Bronchial smooth muscle cell (primary cell): ENCODE results near the gene CHRNA5. TPM values are rescaled to one million over a fixed set of nuclear protein-coding genes. Genes with fewer than 3 reads are reported as not detected.

Experiments
- total RNA-seq: library from RNA; depleted of rRNA; stranded (reverse); fragments of >200 nt; gene quantifications from 2 replicates; pipeline ENCODE4 v1.2.1, GENCODE V29; 2014

CHRNA5 gene
- 0.47 and 0.94 TPM in 2 replicates for total RNA-seq

DNA sequence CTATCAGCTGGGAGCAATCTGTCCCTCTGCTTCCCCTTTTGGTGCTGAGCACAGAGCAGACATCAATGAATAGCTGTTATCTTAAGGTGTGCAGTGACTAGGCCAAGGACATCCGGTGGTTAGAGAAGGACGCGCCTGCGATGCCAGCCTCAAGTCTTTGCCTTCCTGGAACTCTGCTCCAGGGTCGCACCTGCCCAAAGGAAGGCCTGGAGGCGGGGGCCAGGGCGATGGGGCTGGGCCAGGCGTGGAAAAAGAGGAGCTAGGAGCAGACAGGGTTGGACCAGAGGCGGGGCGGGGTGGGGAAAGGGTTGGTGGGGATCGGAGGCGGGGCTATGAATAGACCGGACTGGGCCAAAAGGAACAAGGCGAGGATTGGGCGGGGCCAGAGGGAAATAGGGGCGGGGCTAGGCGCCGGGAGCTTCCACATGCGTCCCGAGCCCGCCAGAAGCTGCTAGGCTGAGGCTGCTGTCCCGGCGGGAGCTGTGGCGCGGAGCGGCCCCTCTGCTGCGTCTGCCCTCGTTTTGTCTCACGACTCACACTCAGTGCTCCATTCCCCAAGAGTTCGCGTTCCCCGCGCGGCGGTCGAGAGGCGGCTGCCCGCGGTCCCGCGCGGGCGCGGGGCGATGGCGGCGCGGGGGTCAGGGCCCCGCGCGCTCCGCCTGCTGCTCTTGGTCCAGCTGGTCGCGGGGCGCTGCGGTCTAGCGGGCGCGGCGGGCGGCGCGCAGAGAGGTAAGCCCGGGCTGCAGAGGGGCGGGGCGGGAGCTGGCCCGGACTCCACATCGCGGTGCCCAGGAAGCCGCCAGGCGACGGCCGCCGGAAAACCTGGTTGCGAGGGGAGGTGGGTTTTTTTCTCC is at the start of gene CHRNA5:
TSS of gene CHRNA5 (plus strand) at position 424 of the 854 bp plus-strand sequence. CDS start at position 624, 200 bp downstream.

DNA sequence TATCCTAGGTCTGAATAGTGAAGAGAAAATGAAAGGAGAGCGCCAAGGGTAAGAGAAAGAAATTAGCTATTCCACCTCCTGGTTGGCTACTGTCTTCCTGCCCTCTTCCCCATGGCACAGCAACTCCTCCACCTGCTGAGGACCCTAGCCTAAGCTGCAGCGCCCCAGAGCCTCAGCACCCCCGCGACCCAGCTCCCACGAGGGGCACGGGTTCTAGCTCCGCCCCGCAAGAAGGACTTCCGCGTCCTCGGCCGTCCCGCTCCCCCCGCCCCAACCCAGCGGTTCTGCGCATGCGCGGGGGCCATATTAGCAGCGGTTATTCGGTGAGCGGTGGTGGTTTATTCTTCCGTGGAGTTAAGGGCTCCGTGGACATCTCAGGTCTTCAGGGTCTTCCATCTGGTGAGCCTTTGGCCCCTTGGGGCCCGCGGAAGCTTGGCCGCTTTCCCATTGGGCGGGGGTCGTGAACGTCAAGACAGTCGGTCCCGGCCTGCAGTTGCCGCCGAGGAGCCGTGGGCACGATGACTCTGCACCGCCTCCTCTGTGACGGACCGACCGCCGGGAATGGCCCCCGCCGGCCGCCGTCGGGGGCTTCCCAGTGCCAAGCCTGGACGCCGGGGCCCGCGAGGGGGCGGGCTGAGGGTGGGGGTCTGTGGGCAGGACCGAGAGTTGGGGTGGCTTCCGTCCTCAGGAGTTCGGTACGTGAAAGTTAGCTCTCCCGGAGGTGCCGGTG is 25.0 kb upstream of the CHRNA5 start, which contains the start of gene PSMA4:
TSS of gene PSMA4 (plus strand) at position 304 of the 730 bp plus-strand sequence. CDS start 1,484 bp downstream, outside the sequence.

DNA sequence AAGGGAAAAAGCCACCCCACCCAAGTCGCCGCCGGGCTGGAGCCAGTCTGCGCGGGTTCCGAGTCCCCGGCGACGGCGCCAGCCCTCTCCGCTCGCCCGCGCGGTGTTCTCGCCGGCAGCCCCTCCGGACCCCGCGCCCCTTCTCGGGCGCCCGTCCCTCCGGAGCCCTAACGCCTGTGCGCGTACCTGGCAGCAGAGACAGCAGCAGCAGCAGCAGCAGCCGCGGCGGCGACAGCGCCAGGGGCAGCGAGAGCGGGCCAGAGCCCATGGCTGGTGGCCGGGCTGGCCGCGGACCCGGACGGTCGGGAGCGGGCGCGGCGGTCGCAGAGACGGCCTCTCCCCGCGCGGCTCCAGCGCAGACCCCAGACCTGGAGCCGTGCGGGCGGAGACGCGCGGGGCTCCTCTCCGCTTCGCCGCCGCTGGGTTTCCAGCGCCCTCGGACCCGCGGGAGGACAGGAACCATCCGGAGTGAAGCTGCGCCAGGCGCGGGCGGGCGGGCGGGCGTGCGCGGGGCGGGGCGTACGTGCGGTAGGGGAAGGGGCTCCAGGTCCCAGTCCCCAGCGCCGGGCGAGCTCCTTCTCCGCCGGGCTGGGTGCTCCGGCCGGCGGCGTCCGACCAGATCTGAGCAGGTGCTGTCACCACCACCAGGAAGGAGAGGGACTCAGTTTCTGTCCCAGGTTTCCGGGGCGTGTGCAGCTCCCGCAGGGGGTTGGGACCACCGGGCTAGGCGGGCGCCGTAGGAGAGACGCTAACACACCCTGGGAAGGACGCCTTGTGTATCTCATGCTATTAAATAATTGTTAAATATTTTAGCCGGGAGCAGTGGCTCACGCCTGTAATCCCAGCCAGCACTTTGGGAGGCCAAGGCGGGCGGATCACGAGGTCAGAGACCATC is 55.5 kb downstream of the CHRNA5 start, which contains the start of gene CHRNA3:
TSS of gene CHRNA3 (minus strand) at position 470 of the 895 bp plus-strand sequence. CDS start at position 268, 202 bp downstream.

DNA sequence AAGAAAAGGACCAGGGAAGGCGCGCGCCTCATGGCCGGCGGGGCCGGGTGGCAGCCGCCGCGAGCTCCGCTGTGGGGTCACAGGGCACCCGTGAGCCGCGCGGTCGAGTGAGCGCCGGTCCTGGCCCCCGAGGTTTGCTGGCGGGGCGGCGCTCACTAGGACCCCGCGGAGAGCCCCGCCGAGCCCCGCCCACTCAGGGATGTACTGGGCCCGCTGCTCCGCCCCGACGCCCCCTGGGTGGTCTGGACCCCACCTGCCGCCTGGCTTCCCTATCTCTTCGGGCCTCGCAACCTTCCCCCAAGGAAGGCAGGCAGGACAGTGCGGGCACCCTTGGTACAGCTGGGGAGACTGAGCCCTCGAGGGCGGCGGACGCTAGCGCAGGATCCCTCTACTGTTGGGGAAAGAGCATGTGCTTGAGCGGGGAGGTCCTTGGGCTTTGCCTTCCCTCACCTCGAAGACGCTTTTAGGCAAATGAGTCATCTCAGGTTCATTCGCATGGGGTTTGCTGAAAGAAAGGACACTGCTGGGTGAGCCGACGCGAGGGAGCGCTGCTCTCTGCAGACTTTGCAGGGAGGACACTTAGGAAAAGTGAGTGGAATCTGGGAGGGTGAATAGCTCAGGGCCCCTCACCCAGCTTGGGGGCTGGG is 75.9 kb downstream of the CHRNA5 start, which contains the start of gene CHRNB4:
TSS of gene CHRNB4 (minus strand) at position 109 of the 647 bp plus-strand sequence. CDS start at position 32, 77 bp downstream.

Other genes starting within 250 kb of the CHRNA5 start
- gene CRABP1, start 225.2 kb upstream of the CHRNA5 start, total RNA-seq, result not detected in 2 replicates
- gene IREB2, start 127.3 kb upstream of the CHRNA5 start, total RNA-seq, result 17.9 and 23.8 TPM in 2 replicates
- 1.7 and 1.9 TPM in 2 replicates for gene HYKK, start 57.9 kb upstream of the CHRNA5 start, total RNA-seq
- gene PSMA4, start 25.1 kb upstream of the CHRNA5 start, total RNA-seq, result 110 and 137 TPM in 2 replicates
- under 0.01 TPM in 2 replicates for gene CHRNA3, start 55.5 kb downstream of the CHRNA5 start, total RNA-seq
- gene CHRNB4, start 75.7 kb downstream of the CHRNA5 start, total RNA-seq, result not detected in 2 replicates
- 1.1 and 4.1 TPM in 2 replicates for gene ADAMTS7, start 245.9 kb downstream of the CHRNA5 start, total RNA-seq